AG08396 (cell line): Measurements from ENCODE around the gene TCTA.
A peak's percentile ranks its signal among the peaks of the same experiment; 100 is the strongest.
"Not testable (repeated sequence)": the region's sequence is repeated elsewhere in the genome, so short reads cannot be mapped to it uniquely, and the experiment has no call there.

Source experiments
- DNase-seq: peaks from one replicate; pipeline ENCODE4 v3.0.0; 2012; ENCODE audit warnings: low spot score, mixed read lengths

TCTA gene

DNA sequence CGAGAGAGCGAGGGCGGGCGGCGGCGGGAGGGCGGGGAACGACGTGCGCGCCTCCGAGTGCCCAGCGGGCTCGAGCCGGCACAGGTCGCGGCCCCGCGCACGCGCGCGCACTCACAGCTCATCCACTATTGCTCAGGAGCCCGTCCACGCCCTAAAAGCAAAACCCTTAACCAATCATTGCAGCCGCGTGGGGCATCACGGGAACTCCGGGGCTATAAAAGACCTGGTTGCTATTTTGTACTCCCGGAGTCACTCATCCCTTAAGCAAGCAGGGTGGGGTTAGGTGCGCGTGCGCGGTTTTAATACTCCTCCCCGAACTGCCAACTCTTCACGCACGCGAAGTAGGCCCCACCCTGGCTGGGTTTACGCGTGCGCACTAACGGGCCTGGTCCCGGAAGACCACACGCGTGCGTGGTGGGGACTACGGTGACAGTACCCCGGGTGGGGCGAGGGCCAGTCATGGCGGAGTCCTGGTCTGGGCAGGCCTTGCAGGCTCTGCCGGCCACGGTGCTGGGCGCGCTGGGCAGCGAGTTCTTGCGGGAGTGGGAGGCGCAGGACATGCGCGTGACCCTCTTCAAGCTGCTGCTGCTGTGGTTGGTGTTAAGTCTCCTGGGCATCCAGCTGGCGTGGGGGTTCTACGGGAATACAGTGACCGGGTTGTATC, at the start of gene TCTA, which contains the start of gene RHOA:
TSS of gene TCTA (plus strand) at position 456 of the 664 bp plus-strand sequence. CDS start at position 460, 4 bp downstream.
TSS of gene RHOA (minus strand) at position 9 of the 664 bp plus-strand sequence. CDS start 36,387 bp downstream, outside the sequence.
- peak; percentile 100 for DNase-seq

GRCh38 chr3:49362561-49362960, 49.7 kb upstream of the TCTA start:
- no peak for DNase-seq

GRCh38 chr3:49370585-49371290, 41.5 kb upstream of the TCTA start:
- no peak for DNase-seq

- DNase-seq, result no peak
These were observed 40.3 kb upstream of the TCTA start for GRCh38 chr3:49371946-49372345.

GRCh38 chr3:49377483-49377882, 34.7 kb upstream of the TCTA start:
- no peak for DNase-seq

GRCh38 chr3:49378249-49378895, 33.9 kb upstream of the TCTA start:
- no peak for DNase-seq

GRCh38 chr3:49383387-49383786, 28.8 kb upstream of the TCTA start:
- DNase-seq, result no peak

DNA sequence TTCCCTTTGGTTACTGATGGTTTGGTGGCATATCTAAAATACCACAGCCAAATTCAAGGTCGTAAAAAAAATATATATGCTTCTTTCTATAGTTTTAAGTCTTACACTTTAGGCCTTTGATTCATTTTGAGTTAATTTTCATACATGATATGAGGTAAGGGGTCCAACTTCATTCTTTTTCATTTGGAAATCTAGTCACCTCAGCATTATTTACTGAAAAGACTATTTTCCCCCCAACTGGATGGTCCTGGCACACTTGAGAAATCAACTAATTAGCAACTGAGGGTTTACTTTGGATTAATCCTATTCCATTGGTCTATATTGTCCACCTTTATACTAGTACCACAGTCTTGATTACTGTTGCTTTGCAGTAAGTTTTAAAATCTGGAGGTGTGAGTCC, 26.6 kb upstream of the TCTA start:
- DNase-seq, result no peak

DNA sequence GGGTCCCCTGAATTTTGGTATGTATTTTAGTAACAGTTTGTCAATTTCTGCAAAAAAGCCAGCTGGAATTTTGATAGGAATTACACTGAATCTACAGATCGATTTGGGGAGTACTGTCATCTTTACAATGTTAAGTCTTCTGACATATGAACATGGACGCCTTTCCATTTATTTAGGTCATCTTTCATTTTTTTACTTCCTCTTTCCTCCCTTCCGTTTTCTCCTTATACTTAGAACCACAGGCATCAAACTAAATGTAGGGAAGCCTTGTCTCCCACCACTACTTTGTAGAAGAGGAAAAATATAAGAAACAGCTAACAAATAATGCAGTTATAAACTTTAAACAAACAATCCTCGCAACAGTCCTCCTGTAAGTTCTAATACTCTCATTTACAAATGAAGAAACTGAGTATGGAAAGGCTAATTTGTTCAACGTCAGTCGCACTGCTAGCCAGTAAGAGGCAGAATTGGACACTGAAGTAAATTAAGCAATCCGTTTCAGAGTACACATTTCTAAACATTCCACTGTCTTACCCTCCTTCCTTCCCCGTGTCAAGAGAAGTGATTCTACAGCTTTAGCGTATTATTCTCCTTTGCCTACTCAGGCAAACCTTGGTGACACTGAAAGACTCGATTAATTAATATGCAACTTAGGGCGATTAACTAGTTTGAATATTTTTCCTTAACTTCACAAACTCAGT, 26.0 kb upstream of the TCTA start:
- DNase-seq, result no peak

GRCh38 chr3:49387721-49388120, 24.5 kb upstream of the TCTA start:
- DNase-seq, result no peak

DNA sequence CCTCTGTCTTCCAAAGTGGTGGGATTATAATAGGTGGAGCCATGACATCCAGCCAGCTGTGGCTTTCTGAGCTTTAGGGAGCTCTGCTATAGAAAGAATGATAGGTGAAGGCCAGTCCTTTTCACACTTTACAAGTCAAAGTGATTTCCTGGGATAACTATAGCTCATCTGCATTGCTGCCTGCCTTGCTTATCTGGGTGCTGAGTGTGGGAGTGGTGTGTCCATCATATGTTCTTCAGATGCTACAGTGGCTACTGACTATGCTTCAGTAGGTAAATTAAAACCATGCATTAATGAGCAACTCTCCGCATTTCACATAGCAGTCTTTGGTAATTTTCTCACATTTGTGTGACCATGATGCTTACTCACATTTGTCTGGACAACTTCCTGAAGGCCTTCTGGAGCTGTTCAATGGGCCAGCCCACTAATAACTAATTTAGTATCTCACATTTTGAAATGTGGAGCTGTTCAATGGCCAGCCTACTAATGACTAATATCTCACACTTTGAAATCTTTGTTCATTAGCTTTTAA, 23.9 kb upstream of the TCTA start:
- no peak for DNase-seq

GRCh38 chr3:49389297-49389696, 22.9 kb upstream of the TCTA start:
- DNase-seq, result no peak

DNA sequence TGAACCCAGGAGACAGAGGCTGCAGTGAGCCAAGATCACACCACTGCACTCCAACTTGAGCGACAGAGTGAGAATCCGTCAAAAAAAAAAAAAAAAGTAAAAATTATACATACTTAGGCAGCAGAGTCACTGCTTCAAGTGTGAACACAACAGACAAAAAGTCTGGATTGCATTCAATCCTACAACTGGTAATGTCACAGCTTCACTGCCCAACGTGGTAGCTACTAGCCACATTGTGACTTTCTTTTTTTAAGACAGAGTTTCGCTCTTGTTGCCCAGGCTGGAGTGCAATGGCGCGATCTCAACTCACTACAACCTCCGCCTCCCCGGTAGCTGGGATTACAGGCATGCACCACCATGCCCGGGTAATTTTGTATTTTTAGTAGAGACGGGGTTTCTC, 20.9 kb upstream of the TCTA start:
- DNase-seq, result not testable (repeated sequence)

GRCh38 chr3:49397470-49397869, 14.8 kb upstream of the TCTA start:
- DNase-seq, result no peak

DNA sequence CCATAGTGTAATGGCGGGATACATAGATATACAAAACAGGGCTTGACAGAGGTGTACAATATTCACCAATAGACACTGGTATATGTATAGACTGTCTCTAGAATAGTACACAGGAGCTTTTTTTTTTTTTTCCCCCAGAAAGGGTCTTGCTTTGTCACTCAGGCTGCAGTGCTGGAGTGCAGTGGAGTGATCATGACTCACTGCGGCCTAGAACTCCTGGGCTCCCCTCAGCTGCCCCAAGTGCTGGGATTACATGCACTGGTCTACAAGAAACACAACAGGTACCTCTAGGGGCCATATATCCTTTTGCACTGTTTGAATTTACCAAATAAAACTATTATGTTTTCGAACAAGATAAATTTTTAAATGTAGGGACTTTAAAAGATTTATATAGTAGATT, 12.8 kb upstream of the TCTA start:
- no peak for DNase-seq

DNA sequence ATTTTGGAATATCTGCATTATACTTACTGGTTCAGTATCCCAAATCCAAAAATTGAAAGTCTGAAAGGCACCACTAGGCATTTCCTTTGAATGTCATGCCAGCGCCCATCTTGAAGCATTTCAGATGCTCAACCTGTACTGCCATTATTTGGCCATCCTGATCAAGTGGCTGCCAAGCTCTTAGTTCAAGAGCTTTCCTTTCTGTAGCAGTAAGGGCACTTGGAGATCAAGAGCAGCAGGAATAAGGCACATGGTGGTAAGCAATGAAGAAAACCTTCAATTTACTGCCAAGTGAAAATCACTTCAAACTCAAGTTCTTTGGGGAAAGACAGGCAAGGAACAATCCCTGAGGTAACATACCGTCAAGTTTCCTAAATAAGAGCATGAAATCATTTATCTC, 10.5 kb upstream of the TCTA start:
- no peak for DNase-seq

GRCh38 chr3:49403891-49404290, 8.3 kb upstream of the TCTA start:
- no peak for DNase-seq

- not testable (repeated sequence) for DNase-seq
These were observed 6.7 kb upstream of the TCTA start for GRCh38 chr3:49405570-49405969.

DNA sequence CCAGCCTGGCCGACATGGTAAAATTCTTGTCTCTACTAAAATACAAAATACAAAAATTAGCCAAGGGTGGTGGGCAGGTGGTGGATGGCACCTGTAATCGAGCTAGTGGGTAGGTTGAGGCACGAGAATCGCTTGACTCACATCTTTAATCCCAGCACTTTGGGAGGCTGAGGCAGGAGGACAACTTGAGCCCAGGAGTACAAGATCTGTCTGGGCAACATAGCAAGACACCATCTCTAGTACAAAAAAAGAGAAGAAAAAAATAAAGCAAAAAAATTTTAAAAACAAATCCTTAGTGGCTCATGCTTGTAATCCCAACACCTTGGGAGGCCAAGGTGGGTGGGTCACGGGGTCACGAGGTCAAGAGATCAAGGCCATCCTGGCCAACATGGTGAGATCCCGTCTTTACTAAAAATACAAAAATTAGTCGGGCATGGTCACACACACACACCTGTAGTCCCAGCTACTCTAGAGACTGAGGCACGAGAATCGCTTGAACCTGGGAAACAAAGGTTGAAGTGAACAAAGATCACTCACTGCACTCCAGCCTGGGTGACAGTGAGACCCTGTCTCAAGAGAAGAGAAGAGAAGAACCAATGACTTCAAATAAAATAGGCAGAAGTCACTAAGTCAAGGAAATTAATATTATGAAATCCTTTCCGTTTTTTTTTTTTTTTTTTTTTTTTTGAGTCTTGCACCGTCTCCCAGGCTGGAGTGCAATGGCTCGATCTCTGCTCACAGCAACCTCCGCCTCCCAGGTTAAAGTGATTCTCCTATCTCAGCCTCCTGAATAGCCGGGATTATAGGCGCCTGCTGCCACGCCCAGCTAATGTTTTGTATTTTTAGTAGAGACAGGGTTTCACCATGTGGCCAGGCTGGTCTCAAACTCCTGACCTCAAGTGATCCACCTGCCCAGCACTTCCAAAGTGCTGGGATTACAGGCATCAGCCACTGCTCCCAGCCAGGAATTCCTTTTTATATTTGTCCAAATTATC, 5.4 kb upstream of the TCTA start:
- DNase-seq, result no peak

- no peak for DNase-seq
These were observed 2.0 kb upstream of the TCTA start for GRCh38 chr3:49410066-49410845.
